Spleen (tissue), 7 donors: ENCODE data around the gene ENDOV.

ENCODE experiments used
- CTCF ChIP-seq, 11 experiments: fragments of 200-600 bp in 7 of 11; fragments of 450-650 bp in 4 of 11; sonication (generic) in 4 of 11; IDR thresholded peaks in 8 of 11; conservative IDR thresholded peaks in 3 of 11; 1 replicate in 7 of 11; 2 replicates in 4 of 11; pipeline versions ENCODE4 v1.4.0 to v1.8.0; 2016 to 2021; ENCODE audit warnings: antibody characterized with exemption in 11 of 11, inconsistent platforms in 4 of 11, mild to moderate bottlenecking in 1 of 11
- POLR2AphosphoS5 ChIP-seq, 3 donors: sonication (generic); formaldehyde crosslinking; IDR thresholded peaks; one replicate each; pipeline ENCODE4 v1.5.1; 2017; ENCODE audit warnings: antibody characterized with exemption in 3 of 3
- donor health status: DM: no; HTN: no; CAD: no; lungs with moderate emphysema.
- donor health status: DM: no; HTN: no; CAD: no.
- donor health status: DM: no; HTN: no; CAD: no.

- no peak for TF ChIP-seq CTCF (IDR thresholded peaks at IDR 0.05 in 8 of 11, conservative IDR thresholded peaks at IDR 0.05 in 3 of 11)
- no peak for TF ChIP-seq POLR2AphosphoS5 (IDR thresholded peaks at IDR 0.05)
Measured at GRCh38 chr17:80470603-80471002, 55.6 kb downstream of the ENDOV start.
